Skeletal muscle tissue (tissue), 4 donors: ENCODE measurements around the gene BOK. TPM values are rescaled to one million over a fixed set of nuclear protein-coding genes. Genes with fewer than 3 reads are reported as not detected.

Experiments used
- H3K27ac ChIP-seq: one replicate; pipeline ENCODE4 v1.7.0; 2013; ENCODE audit warnings: mild to moderate bottlenecking, low read depth, low read length, inconsistent platforms
- H3K27me3 ChIP-seq, 3 donors: one replicate each; pipeline ENCODE4 v1.7.0; 2013; ENCODE audit warnings: low read length in 3 of 3; ENCODE audit not compliant: control insufficient read depth in 3 of 3, insufficient read depth in 3 of 3
- H3K36me3 ChIP-seq, 3 donors: one replicate each; pipeline ENCODE4 v1.7.0; 2013; ENCODE audit warnings: low read length in 3 of 3; ENCODE audit not compliant: control insufficient read depth in 3 of 3, insufficient read depth in 3 of 3
- H3K4me1 ChIP-seq, 3 donors: one replicate each; pipeline ENCODE4 v1.7.0; 2013; ENCODE audit warnings: low read length in 3 of 3, mild to moderate bottlenecking in 3 of 3; ENCODE audit not compliant: control insufficient read depth in 3 of 3, insufficient read depth in 3 of 3
- H3K4me3 ChIP-seq, 3 donors: one replicate each; pipeline ENCODE4 v1.7.0; 2013; ENCODE audit warnings: low read length in 3 of 3
- H3K9ac ChIP-seq, 3 donors: one replicate each; pipeline ENCODE4 v1.7.0; 2013; ENCODE audit warnings: low read length in 3 of 3, mild to moderate bottlenecking in 3 of 3, moderate library complexity in 2 of 3, low read depth in 1 of 3
- H3K9me3 ChIP-seq, 3 donors: one replicate each; pipeline ENCODE4 v1.7.0; 2013; ENCODE audit warnings: low read length in 3 of 3; ENCODE audit not compliant: control insufficient read depth in 3 of 3
- total RNA-seq: library from RNA; depleted of rRNA; stranded (reverse); fragments of >200 nt; gene quantifications from one replicate; pipeline ENCODE4 v1.2.3, GENCODE V29; 2014
- donor health status: Osteomylitis.

The BOK gene
- total RNA-seq, 1 donor from 2014 or later: 25.1 TPM

- Histone ChIP-seq H3K4me3 (no peak overlapping the region), H3K27me3 (no peaks in the 10 kb centered on the region), H3K9ac (no peak overlapping the region), H3K4me1 (peaks cover 0 to 5% (median 3%) of the 10 kb centered on the region in 3 donors), H3K27ac (no peak overlapping the region), H3K9me3 (no peaks in the 10 kb centered on the region), H3K36me3 (peaks cover 17 to 49% (median 27%) of the 10 kb centered on the region in 3 donors)
Observed at GRCh38 chr2:241598061-241598460, 39.5 kb downstream of the BOK start.

DNA sequence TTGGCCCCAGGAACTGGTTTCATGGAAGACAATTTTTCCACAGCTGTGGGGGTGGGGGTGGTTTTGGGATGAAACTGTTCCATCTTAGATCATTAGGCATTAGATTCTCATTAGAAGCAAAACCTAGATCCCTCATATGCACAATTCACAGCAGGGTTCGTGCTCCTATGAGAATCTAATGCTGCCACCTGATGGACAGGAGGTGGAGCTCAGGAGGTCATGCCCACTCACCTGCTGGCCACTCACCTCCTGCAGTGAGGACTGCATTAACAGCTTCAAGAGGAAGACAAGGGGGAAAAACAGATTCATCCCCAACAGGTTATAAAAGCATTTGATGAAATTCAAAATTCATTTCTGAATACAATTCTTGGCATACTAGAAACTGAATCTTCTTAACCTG is 39.9 kb downstream of the BOK start:
- no peak overlapping the region for H3K9ac ChIP-seq
- no peaks in the 10 kb centered on the region for H3K9me3 ChIP-seq
- H3K4me1 ChIP-seq: peaks cover 0 to 5% (median 3%) of the 10 kb centered on the region in 3 donors
- peaks cover 19 to 44% (median 27%) of the 10 kb centered on the region in 3 donors for H3K36me3 ChIP-seq
- no peak overlapping the region for H3K27ac ChIP-seq
- no peak overlapping the region for H3K4me3 ChIP-seq
- H3K27me3 ChIP-seq: no peaks in the 10 kb centered on the region

- Histone ChIP-seq H3K27me3 (no peaks in the 10 kb centered on the region), H3K4me1 (peaks cover 0 to 5% (median 3%) of the 10 kb centered on the region in 3 donors), H3K9me3 (no peaks in the 10 kb centered on the region), H3K4me3 (no peak overlapping the region), H3K9ac (no peak overlapping the region), H3K36me3 (peaks cover 19 to 42% (median 23%) of the 10 kb centered on the region in 3 donors), H3K27ac (no peak overlapping the region)
Observed at GRCh38 chr2:241599615-241600014, 41.1 kb downstream of the BOK start.

DNA sequence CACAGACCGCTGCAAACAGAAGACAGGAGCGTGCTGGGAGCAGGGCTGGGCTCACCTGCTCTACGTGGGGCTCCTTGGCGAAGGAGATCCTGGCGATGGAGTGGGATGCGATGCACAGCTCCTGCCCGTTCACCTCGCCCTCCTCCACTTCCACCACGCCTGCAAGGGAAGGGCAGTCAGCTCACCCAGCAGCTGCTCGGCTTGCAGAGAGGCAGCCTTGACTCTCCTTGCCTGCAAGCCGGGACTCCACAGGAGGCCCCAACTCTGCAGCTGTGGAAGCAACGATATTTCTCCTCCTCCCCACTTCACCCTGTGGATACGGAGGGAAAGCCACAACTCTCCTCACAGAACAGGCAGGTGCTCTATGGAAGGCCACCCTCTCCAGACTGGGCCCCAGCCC is 43.3 kb downstream of the BOK start:
- H3K4me1 ChIP-seq: peaks cover 0 to 5% (median 3%) of the 10 kb centered on the region in 3 donors
- no peaks in the 10 kb centered on the region for H3K27me3 ChIP-seq
- H3K4me3 ChIP-seq: no peak overlapping the region

GRCh38 chr2:241602720-241603119 is 44.2 kb downstream of the BOK start:
- Histone ChIP-seq H3K27ac (no peak overlapping the region), H3K9me3 (no peaks in the 10 kb centered on the region), H3K9ac (no peak overlapping the region), H3K4me1 (peaks cover 0 to 5% (median 3%) of the 10 kb centered on the region in 3 donors), H3K27me3 (no peaks in the 10 kb centered on the region), H3K4me3 (no peak overlapping the region), H3K36me3 (peaks cover 25 to 35% (median 30%) of the 10 kb centered on the region in 3 donors)

More for the DNA sequence above, 43.3 kb downstream of the BOK start:
- no peak overlapping the region for H3K27ac ChIP-seq
- H3K9me3 ChIP-seq: no peaks in the 10 kb centered on the region
- no peak overlapping the region for H3K9ac ChIP-seq
- H3K36me3 ChIP-seq: peaks cover 25 to 35% (median 33%) of the 10 kb centered on the region in 3 donors

DNA sequence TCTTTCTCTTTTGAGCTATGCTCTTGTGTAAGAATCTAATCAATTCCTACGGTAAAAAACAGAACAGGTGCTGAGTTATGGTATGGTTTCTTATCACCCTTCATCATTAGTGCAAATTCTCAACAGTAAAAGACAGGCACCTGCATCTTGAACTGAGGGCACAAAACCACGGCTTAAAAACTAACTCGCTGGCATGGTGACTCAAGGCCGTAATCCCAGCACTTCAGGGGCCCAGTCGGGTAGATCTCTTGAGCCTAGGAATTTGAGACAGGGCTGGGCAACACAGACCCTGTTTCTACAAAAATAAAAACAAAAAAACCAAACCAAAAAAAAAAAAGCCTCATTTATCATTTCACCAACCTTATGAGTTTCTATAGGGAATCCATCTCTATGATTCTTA is 45.1 kb downstream of the BOK start:
- Histone ChIP-seq H3K27ac (no peak overlapping the region), H3K27me3 (no peaks in the 10 kb centered on the region), H3K4me1 (peaks cover 0 to 2% (median 0%) of the 10 kb centered on the region in 3 donors), H3K9ac (no peak overlapping the region), H3K4me3 (no peak overlapping the region), H3K9me3 (no peaks in the 10 kb centered on the region), H3K36me3 (peaks cover 26 to 35% (median 30%) of the 10 kb centered on the region in 3 donors)

DNA sequence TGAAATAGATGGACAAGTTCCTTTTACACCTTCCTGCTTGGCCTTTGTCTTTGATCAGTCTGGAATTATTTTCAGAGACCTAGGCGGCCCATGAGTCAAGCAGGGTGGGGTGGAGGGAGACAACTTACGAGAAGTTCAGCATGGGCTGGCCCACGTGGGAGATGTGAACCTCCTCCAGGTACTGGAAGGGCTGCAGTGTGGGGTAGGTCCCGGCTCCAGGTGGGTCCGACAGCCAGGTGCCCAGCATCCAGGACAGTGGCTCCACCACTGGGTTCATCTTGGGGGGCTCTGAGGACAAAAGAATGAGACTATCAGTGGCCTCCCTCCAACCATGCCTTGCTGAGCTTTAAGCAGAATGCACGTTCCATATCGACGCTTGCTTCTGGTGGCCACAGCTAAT is 47.6 kb downstream of the BOK start:
- Histone ChIP-seq H3K9ac (no peak overlapping the region), H3K36me3 (peaks cover 16 to 25% (median 23%) of the 10 kb centered on the region in 3 donors), H3K9me3 (no peaks in the 10 kb centered on the region), H3K27ac (no peak overlapping the region), H3K4me1 (peaks cover 4 to 18% (median 9%) of the 10 kb centered on the region in 3 donors), H3K27me3 (no peaks in the 10 kb centered on the region), H3K4me3 (no peak overlapping the region)

DNA sequence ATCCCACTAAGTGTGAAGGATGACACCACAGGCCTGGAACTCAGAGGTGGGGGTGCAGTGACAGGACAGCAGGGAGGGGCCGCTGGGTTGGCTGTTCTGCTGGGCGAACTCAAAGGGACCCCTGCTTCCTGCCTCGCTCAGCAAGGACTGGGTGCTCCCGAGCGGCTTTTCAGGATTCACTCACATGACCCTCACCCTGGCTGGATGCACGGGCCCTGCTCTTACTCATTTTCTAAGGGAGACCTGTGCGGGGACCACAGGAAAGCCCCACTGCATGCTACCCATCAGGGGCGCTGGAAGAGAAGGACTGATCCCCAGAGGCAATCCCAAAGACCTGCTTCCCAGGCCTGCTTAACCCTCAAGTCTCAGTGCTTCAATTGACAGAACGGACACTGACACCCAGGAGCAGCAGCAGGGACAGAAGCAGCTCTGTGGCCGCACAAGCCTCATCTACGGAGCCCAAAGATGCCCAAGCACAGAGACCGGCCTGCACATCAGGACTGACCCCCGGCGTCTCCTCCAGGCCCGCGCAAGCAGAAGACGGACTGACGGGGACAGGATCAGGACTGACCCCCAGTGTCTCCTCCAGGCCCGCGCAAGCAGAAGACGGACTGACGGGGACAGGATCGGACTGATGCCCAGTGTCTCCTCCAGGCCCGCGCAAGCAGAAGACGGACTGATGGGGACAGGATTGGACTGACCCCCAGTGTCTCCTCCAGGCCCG is 48.8 kb downstream of the BOK start:
- Histone ChIP-seq H3K36me3 (peaks cover 6 to 18% (median 15%) of the 10 kb centered on the region in 3 donors), H3K9me3 (no peaks in the 10 kb centered on the region)

DNA sequence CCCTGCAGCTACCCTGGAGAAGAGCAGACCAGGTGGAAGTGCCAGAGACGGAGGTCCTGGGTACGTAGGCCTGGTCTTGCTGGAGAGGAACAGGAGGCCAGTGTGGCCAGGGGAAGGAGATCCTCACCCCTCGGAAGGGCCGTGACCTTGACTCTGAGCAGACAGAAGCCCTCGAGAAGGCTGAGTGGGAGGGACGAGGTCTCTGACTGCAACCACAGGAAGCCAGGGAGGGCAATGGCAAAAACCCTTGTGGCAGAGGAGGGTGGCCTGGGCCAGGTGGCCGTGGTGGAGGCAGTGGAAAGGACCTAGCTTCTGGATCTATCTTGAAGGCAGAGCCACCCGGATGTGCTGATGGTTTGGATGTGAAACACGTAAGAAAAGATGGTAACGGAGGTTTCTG is 50.3 kb downstream of the BOK start:
- Histone ChIP-seq H3K27ac (no peak overlapping the region), H3K9ac (no peak overlapping the region), H3K9me3 (no peaks in the 10 kb centered on the region), H3K4me3 (no peak overlapping the region), H3K27me3 (no peaks in the 10 kb centered on the region), H3K36me3 (peaks cover 0 to 12% (median 9%) of the 10 kb centered on the region in 3 donors), H3K4me1 (peaks cover 12 to 28% (median 13%) of the 10 kb centered on the region in 3 donors)

More for the DNA sequence above, 48.8 kb downstream of the BOK start:
- Histone ChIP-seq H3K9ac (no peak overlapping the region), H3K4me3 (no peak overlapping the region), H3K27me3 (no peaks in the 10 kb centered on the region), H3K4me1 (peaks cover 8 to 24% (median 10%) of the 10 kb centered on the region in 3 donors), H3K27ac (no peak overlapping the region)
